ENCODE results near the gene CDH4. TPM values are rescaled to one million over a fixed set of nuclear protein-coding genes. Genes with fewer than 3 reads are reported as not detected.

The CDH4 gene
- polyA plus RNA-seq, 1 donor (not counting 4 experiments of a cell fraction or from before 2014, with no cell fraction given): 2.2 TPM

DNA sequence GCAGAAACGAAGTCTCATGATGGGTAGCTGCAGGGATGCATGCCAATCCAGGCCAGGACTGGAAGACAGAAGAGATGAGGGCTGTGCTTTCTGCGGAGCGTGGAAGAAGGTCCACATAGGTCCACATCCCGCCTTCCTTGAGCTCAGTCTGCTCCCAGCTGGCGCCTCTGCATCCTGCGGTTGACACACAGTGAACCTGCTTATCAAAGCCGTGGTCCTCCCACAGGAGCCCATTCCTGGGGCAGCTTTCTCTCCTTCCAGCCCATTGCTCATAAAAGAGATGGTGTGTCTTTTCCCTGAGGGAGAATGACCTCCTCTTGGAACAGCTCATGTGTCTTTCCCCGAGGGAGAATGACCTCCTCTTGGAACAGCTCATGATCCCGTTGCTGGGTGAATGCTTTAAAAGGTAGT, 225.4 kb downstream of the CDH4 start:
- H3K27ac ChIP-seq (ENCODE audit: control insufficient read depth, insufficient read depth, low read length): no peak overlapping the region
- H4K20me1 ChIP-seq (ENCODE audit: control insufficient read depth, extremely low read depth, insufficient read depth, low read length): peaks cover 8% of the 10 kb centered on the region
- H3K4me2 ChIP-seq (ENCODE audit: control insufficient read depth, extremely low read depth, insufficient read depth, low read depth, low read length): no peak overlapping the region
- H3K9ac ChIP-seq (ENCODE audit: control insufficient read depth, extremely low read depth, insufficient read depth, low read length): no peak overlapping the region
- H3K36me3 ChIP-seq (ENCODE audit: control insufficient read depth in 2 of 2, extremely low read depth in 1 of 2, insufficient read depth in 2 of 2, low read length in 2 of 2): no peaks in the 10 kb centered on the region
- H2AFZ ChIP-seq (ENCODE audit: control insufficient read depth, low read length): no peak overlapping the region
- no peak for DNase-seq (ENCODE audit: low read depth, low spot score)
- no peaks in the 10 kb centered on the region for H3K9me1 ChIP-seq (ENCODE audit: control insufficient read depth, extremely low read depth, insufficient read depth, low read length)
- H3K4me3 ChIP-seq (ENCODE audit: control insufficient read depth in 2 of 3, extremely low read depth in 1 of 3, insufficient read depth in 2 of 3, low read depth in 1 of 3, low read length in 3 of 3): no peak overlapping the region
- no peaks in the 10 kb centered on the region for H3K4me1 ChIP-seq (ENCODE audit: control insufficient read depth, extremely low read depth, insufficient read depth, low read length)
- dilution Hi-C loops (cut with MboI; ENCODE audit: extremely low pct_ligation_motif_present, low sequenced_read_pairs): no loop called here
- H3K79me2 ChIP-seq (ENCODE audit: control insufficient read depth, insufficient read depth, low read length): no peaks in the 10 kb centered on the region
- TF ChIP-seq EZH2 (IDR thresholded peaks at IDR 0.05; ENCODE audit: low read length) (no peak), CTCF (optimal IDR thresholded peaks at IDR 0.05 in 1 of 3, IDR thresholded peaks at IDR 0.05 in 1 of 3, conservative IDR thresholded peaks at IDR 0.05 in 1 of 3; ENCODE audit: extremely low read depth in 1 of 3, insufficient read depth in 2 of 3, low read length in 3 of 3) (no peak)
- H3K27me3 ChIP-seq (ENCODE audit: control insufficient read depth, extremely low read depth, insufficient read depth, low read length): no peaks in the 10 kb centered on the region
- FAIRE-seq: no peak
- no peaks in the 10 kb centered on the region for H3K9me3 ChIP-seq (ENCODE audit: control insufficient read depth, low read depth, low read length)

DNA sequence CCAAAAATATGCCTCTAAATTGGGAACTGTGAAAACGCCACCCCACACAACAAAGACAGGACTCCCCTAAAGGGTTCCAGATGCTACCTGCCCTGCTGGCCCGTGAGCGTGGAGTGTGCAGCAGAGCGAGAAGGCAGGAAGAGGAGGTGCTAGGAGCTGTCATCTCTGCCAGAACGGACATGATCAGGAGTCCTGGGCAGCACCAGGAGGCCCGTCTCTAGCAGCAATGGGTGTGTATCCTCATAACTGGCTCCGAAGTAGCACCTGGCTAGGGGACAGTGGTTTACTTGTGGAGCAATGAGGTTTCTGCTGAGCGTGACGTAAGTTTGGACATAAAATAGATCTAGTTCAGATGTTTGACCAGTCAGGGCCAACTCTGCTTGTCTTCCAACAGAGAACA, 226.0 kb downstream of the CDH4 start:
- dilution Hi-C loops (cut with MboI; ENCODE audit: extremely low pct_ligation_motif_present, low sequenced_read_pairs): no loop called here

More for the DNA sequence above, 226.0 kb downstream of the CDH4 start:
- Histone ChIP-seq H3K79me2 (ENCODE audit: control insufficient read depth, insufficient read depth, low read length) (no peaks in the 10 kb centered on the region), H3K4me3 (ENCODE audit: control insufficient read depth in 2 of 3, extremely low read depth in 1 of 3, insufficient read depth in 2 of 3, low read depth in 1 of 3, low read length in 3 of 3) (no peak overlapping the region), H3K27ac (ENCODE audit: control insufficient read depth, insufficient read depth, low read length) (no peak overlapping the region), H3K4me2 (ENCODE audit: control insufficient read depth, extremely low read depth, insufficient read depth, low read depth, low read length) (no peak overlapping the region), H3K9me3 (ENCODE audit: control insufficient read depth, low read depth, low read length) (no peaks in the 10 kb centered on the region), H2AFZ (ENCODE audit: control insufficient read depth, low read length) (no peak overlapping the region), H3K36me3 (ENCODE audit: control insufficient read depth in 2 of 2, extremely low read depth in 1 of 2, insufficient read depth in 2 of 2, low read length in 2 of 2) (no peaks in the 10 kb centered on the region), H3K4me1 (ENCODE audit: control insufficient read depth, extremely low read depth, insufficient read depth, low read length) (no peaks in the 10 kb centered on the region), H3K27me3 (ENCODE audit: control insufficient read depth, extremely low read depth, insufficient read depth, low read length) (no peaks in the 10 kb centered on the region), H4K20me1 (ENCODE audit: control insufficient read depth, extremely low read depth, insufficient read depth, low read length) (peaks cover 9% of the 10 kb centered on the region), H3K9me1 (ENCODE audit: control insufficient read depth, extremely low read depth, insufficient read depth, low read length) (no peaks in the 10 kb centered on the region), H3K9ac (ENCODE audit: control insufficient read depth, extremely low read depth, insufficient read depth, low read length) (no peak overlapping the region)
- TF ChIP-seq CTCF (optimal IDR thresholded peaks at IDR 0.05 in 1 of 3, IDR thresholded peaks at IDR 0.05 in 1 of 3, conservative IDR thresholded peaks at IDR 0.05 in 1 of 3; ENCODE audit: extremely low read depth in 1 of 3, insufficient read depth in 2 of 3, low read length in 3 of 3) (no peak), EZH2 (IDR thresholded peaks at IDR 0.05; ENCODE audit: low read length) (no peak)
- FAIRE-seq: no peak
- no peak for DNase-seq (ENCODE audit: low read depth, low spot score)

All from keratinocyte (primary cell).